ENCODE data around the gene CACNG6. TPM values are rescaled to one million over a fixed set of nuclear protein-coding genes. Genes with fewer than 3 reads are reported as not detected.
A peak's percentile ranks its signal among the peaks of the same experiment; 100 is the strongest.
"Not testable (repeated sequence)": the region's sequence is repeated elsewhere in the genome, so short reads cannot be mapped to it uniquely, and the experiment has no call there.

The CACNG6 gene
- total RNA-seq, 1 donor from 2014 or later = not detected

DNA sequence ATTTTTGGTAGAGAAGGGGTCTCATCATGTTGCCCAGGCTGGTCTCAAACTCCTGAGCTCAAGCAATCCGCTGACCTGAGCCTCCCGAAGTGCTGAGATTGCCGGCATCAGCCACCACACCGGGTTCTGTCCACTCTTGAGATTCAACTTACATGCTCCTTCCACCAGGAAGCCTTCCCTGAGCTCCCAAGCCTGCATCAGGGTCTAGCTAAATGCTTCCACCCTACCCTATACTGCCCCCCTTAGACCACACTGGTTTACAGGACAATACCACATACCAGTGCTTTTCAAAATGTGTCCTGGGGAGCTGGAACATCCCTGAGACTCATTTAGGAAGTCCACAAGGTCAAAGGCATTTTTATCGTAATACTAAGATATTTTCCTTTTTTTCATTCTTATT, 43.8 kb upstream of the CACNG6 start:
- Histone ChIP-seq H3K4me3 (no peak overlapping the region), H3K36me3 (no peaks in the 10 kb centered on the region), H3K79me2 (ENCODE audit: low read depth) (no peaks in the 10 kb centered on the region), H3K27me3 (peaks cover 16% of the 10 kb centered on the region), H3F3A (ENCODE audit: low read depth) (peaks cover 3% of the 10 kb centered on the region), H3K9me3 (ENCODE audit: low read depth) (no peaks in the 10 kb centered on the region), H3K9ac (no peak overlapping the region), H4K20me1 (ENCODE audit: low read depth) (no peaks in the 10 kb centered on the region), H3K27ac (no peak overlapping the region), H3K4me1 (peaks cover 3% of the 10 kb centered on the region), H3K4me2 (no peak overlapping the region), H2AFZ (replicated peaks) (no peak overlapping the region)
- H3K27me3 Mint-ChIP-seq (ENCODE audit: insufficient read depth, low read depth) = peaks cover 9% of the 10 kb centered on the region
- DNase-seq (ENCODE audit: low spot score) = peak; percentile 56
- peaks cover 3% of the 10 kb centered on the region for H3K36me3 Mint-ChIP-seq
- peaks cover 12% of the 10 kb centered on the region for H3K4me1 Mint-ChIP-seq
- TF ChIP-seq, protein P1, sequence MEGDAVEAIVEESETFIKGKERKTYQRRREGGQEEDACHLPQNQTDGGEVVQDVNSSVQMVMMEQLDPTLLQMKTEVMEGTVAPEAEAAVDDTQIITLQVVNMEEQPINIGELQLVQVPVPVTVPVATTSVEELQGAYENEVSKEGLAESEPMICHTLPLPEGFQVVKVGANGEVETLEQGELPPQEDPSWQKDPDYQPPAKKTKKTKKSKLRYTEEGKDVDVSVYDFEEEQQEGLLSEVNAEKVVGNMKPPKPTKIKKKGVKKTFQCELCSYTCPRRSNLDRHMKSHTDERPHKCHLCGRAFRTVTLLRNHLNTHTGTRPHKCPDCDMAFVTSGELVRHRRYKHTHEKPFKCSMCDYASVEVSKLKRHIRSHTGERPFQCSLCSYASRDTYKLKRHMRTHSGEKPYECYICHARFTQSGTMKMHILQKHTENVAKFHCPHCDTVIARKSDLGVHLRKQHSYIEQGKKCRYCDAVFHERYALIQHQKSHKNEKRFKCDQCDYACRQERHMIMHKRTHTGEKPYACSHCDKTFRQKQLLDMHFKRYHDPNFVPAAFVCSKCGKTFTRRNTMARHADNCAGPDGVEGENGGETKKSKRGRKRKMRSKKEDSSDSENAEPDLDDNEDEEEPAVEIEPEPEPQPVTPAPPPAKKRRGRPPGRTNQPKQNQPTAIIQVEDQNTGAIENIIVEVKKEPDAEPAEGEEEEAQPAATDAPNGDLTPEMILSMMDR (IDR thresholded peaks at IDR 0.05) = peak; percentile 41
- no peak for TF ChIP-seq EZH2 (IDR thresholded peaks at IDR 0.05)
- peaks cover 3% of the 10 kb centered on the region for H3K9me3 Mint-ChIP-seq
- H3K4me3 Mint-ChIP-seq = no peak overlapping the region
- H3K27ac Mint-ChIP-seq = no peak overlapping the region

DNA sequence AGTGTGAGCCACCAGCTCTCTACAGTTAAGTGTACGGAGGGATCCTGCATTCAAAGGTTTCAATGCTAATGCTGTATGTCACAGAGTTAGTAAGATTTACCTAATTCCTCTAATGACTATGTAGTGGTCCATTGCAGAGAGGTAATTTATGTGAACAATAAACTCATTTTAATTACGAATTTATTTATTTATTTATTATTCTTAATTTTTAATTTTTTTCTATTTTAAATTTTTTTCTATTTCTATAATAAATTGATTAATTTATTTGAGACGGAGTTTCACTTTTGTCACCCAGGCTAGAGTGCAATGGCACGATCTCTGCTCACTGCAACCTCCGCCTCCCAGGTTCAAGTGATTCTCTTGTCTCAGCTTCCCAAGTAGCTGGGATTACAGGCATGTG, 42.8 kb upstream of the CACNG6 start:
- not testable (repeated sequence) for DNase-seq (ENCODE audit: low spot score); H3K9ac ChIP-seq; H2AFZ ChIP-seq (replicated peaks); H3K4me3 Mint-ChIP-seq; H3K4me1 Mint-ChIP-seq; H3K9me3 Mint-ChIP-seq; H3K27ac ChIP-seq; H3F3A ChIP-seq (ENCODE audit: low read depth); H3K36me3 Mint-ChIP-seq; H3K9me3 ChIP-seq (ENCODE audit: low read depth); H3K36me3 ChIP-seq; H3K4me3 ChIP-seq; H3K79me2 ChIP-seq (ENCODE audit: low read depth); H4K20me1 ChIP-seq (ENCODE audit: low read depth); H3K4me1 ChIP-seq; H3K27ac Mint-ChIP-seq; H3K4me2 ChIP-seq; H3K27me3 ChIP-seq
- peaks cover 10% of the 10 kb centered on the region for H3K27me3 Mint-ChIP-seq (ENCODE audit: insufficient read depth, low read depth)

DNA sequence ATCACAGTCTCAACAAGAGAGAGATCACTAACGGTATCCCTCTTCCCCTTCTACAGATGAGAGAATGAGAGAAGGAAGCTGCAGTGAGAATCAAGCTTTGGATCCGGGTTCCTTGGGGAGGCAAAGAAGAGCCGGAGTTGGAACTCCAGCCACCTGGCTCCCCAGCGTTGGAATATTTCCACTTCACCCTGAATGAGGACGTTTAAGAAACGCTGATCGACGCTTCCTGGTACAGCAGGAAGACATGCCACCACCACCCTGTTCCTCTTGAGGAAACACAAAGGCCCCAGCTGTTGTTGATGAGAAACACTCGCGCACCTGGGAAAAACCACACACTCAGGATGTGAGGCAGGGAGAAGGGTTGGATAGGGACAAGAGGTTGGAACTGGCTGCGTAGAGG, 40.0 kb upstream of the CACNG6 start:
- H3K36me3 ChIP-seq = no peaks in the 10 kb centered on the region
- H3K9me3 Mint-ChIP-seq = no peaks in the 10 kb centered on the region
- no peak overlapping the region for H3K4me3 Mint-ChIP-seq
- H3K27me3 ChIP-seq = peaks cover 7% of the 10 kb centered on the region
- no peaks in the 10 kb centered on the region for H4K20me1 ChIP-seq (ENCODE audit: low read depth)
- peaks cover 6% of the 10 kb centered on the region for H3K4me1 Mint-ChIP-seq
- no peak overlapping the region for H3K27ac Mint-ChIP-seq
- H3K9ac ChIP-seq = no peak overlapping the region
- no peaks in the 10 kb centered on the region for H3K9me3 ChIP-seq (ENCODE audit: low read depth)
- peaks cover 1% of the 10 kb centered on the region for H3K36me3 Mint-ChIP-seq
- no peak for DNase-seq (ENCODE audit: low spot score)
- no peak overlapping the region for H3K4me3 ChIP-seq
- H3F3A ChIP-seq (ENCODE audit: low read depth) = no peaks in the 10 kb centered on the region
- no peak overlapping the region for H3K4me2 ChIP-seq
- peaks cover 10% of the 10 kb centered on the region for H3K27me3 Mint-ChIP-seq (ENCODE audit: insufficient read depth, low read depth)
- no peak overlapping the region for H2AFZ ChIP-seq (replicated peaks)
- H3K27ac ChIP-seq = no peak overlapping the region
- TF ChIP-seq, protein P1 (IDR thresholded peaks at IDR 0.05) = no peak
- TF ChIP-seq EZH2phosphoT487 (IDR thresholded peaks at IDR 0.05) = no peak
- TF ChIP-seq EZH2 (IDR thresholded peaks at IDR 0.05) = no peak
- H3K4me1 ChIP-seq = no peaks in the 10 kb centered on the region
- H3K79me2 ChIP-seq (ENCODE audit: low read depth) = no peaks in the 10 kb centered on the region

DNA sequence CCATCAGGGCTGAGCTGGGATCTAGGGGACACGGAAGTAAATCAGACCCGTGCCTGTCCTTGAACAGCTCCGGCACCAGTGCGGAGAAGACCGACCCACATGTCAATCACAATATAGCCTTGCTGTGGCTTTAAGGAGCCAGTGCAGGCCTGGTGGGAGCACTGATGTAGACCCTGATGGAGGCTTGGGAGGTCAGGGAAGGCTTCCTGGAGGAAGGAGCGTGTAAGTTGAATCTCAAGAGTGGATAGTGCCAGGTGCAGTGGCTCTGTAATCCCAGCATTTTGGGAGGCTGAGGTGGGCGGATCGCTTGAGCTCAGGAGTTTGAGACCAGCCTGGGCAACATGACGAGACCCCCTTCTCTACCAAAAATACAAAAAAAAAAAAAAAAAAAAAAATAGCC, 39.5 kb upstream of the CACNG6 start:
- no peak for TF ChIP-seq EZH2 (IDR thresholded peaks at IDR 0.05)
- no peak for TF ChIP-seq EZH2phosphoT487 (IDR thresholded peaks at IDR 0.05)
- TF ChIP-seq, protein P1 (IDR thresholded peaks at IDR 0.05) = no peak
- Histone ChIP-seq H3K4me3 (no peak overlapping the region), H3K27me3 (peaks cover 12% of the 10 kb centered on the region), H3F3A (ENCODE audit: low read depth) (no peaks in the 10 kb centered on the region), H3K79me2 (ENCODE audit: low read depth) (no peaks in the 10 kb centered on the region), H3K4me1 (no peaks in the 10 kb centered on the region), H3K27ac (no peak overlapping the region), H3K9me3 (ENCODE audit: low read depth) (no peaks in the 10 kb centered on the region), H3K4me2 (no peak overlapping the region), H3K9ac (no peak overlapping the region), H2AFZ (replicated peaks) (no peak overlapping the region), H3K36me3 (no peaks in the 10 kb centered on the region), H4K20me1 (ENCODE audit: low read depth) (no peaks in the 10 kb centered on the region)
- H3K9me3 Mint-ChIP-seq = no peaks in the 10 kb centered on the region
- H3K27me3 Mint-ChIP-seq (ENCODE audit: insufficient read depth, low read depth) = peaks cover 10% of the 10 kb centered on the region
- peak overlapping the region; percentile 27 for H3K27ac Mint-ChIP-seq
- H3K36me3 Mint-ChIP-seq = peaks cover 1% of the 10 kb centered on the region
- no peak overlapping the region for H3K4me3 Mint-ChIP-seq
- no peak for DNase-seq (ENCODE audit: low spot score)
- peaks cover 7% of the 10 kb centered on the region for H3K4me1 Mint-ChIP-seq
